HepG2 (cell line): ENCODE results near the gene FBLIM1. TPM values are rescaled to one million over a fixed set of nuclear protein-coding genes. Genes with fewer than 3 reads are reported as not detected.

Experiments used
- ARID2 ChIP-seq: sonication (generic); formaldehyde crosslinking; IDR thresholded peaks from 2 replicates; pipeline ENCODE4 v1.8.1; 2022; ENCODE audit warnings: mild to moderate bottlenecking, missing genetic modification reagents, borderline replicate concordance
- MTA3 ChIP-seq: sonication (generic); formaldehyde crosslinking; IDR thresholded peaks from 2 replicates; pipeline ENCODE4 v1.4.0; 2020; ENCODE audit warnings: missing genetic modification reagents
- RAD21 ChIP-seq: fragments of 450-650 bp; formaldehyde crosslinking; IDR thresholded peaks from 2 replicates; pipeline ENCODE4 v1.5.0; 2020; ENCODE audit warnings: mild to moderate bottlenecking
- REPIN1 ChIP-seq: sonication (generic); formaldehyde crosslinking; IDR thresholded peaks from 2 replicates; pipeline ENCODE4 v1.8.0; 2022; ENCODE audit warnings: missing genetic modification reagents, low read depth, mild to moderate bottlenecking, borderline replicate concordance
- SIX4 ChIP-seq: sonication (generic); formaldehyde crosslinking; IDR thresholded peaks from 2 replicates; pipeline ENCODE4 v1.4.0; 2020; ENCODE audit warnings: missing genetic modification reagents
- TAF1 ChIP-seq: sonication (generic); formaldehyde crosslinking; IDR thresholded peaks from 2 replicates; pipeline ENCODE4 v1.4.0; 2020; ENCODE audit warnings: missing genetic modification reagents
- YEATS4 ChIP-seq: sonication (generic); formaldehyde crosslinking; IDR thresholded peaks from 2 replicates; pipeline ENCODE4 v1.4.0; 2020; ENCODE audit warnings: missing genetic modification reagents, borderline replicate concordance
- ZKSCAN8 ChIP-seq: IDR thresholded peaks from 2 replicates; pipeline ENCODE4 v1.6.1; 2016; ENCODE audit warnings: borderline replicate concordance, missing genetic modification reagents, missing compliant biosample characterization
- ZNF264 ChIP-seq: sonication (generic); formaldehyde crosslinking; IDR thresholded peaks from 2 replicates; pipeline ENCODE4 v1.4.0; 2020; ENCODE audit warnings: missing genetic modification reagents
- ZNF446 ChIP-seq: sonication (generic); formaldehyde crosslinking; IDR thresholded peaks from 2 replicates; pipeline ENCODE4 v1.5.0; 2020; ENCODE audit warnings: mild to moderate bottlenecking, missing genetic modification reagents
- ZNF629 ChIP-seq: sonication (generic); formaldehyde crosslinking; conservative IDR thresholded peaks from 2 replicates; pipeline ENCODE4 v1.5.0; 2020; ENCODE audit warnings: missing genetic modification reagents
- ZNF670 ChIP-seq: sonication (generic); formaldehyde crosslinking; IDR thresholded peaks from 2 replicates; pipeline ENCODE4 v1.8.0; 2022; ENCODE audit warnings: mild to moderate bottlenecking, missing genetic modification reagents, borderline replicate concordance
- ZNF790 ChIP-seq: sonication (generic); formaldehyde crosslinking; IDR thresholded peaks from 2 replicates; pipeline ENCODE4 v1.8.0; 2022; ENCODE audit warnings: missing genetic modification reagents, mild to moderate bottlenecking, borderline replicate concordance
- polyA plus RNA-seq, 8 experiments: library from polyadenylated mRNA; depleted of rRNA in 3 of 8; stranded (reverse) in 7 of 8; unstranded in 1 of 8; fragments of >200 nt; fragmentation: Illumina TruSeq in 4 of 8; extraction: Trizol in 4 of 8; gene quantifications; 2 replicates each; pipeline versions ENCODE4 v1.2.1 to v1.2.3, GENCODE V29; 2011 to 2016; ENCODE audit warnings: low read depth in 4 of 8, missing spikeins in 1 of 8, mixed read lengths in 1 of 8; ENCODE audit not compliant: insufficient read depth in 1 of 8
- total RNA-seq, 5 experiments: library from RNA; depleted of rRNA; stranded (reverse); fragments of >200 nt; fragmentation: Illumina TruSeq; extraction: Trizol; gene quantifications; 2 replicates each; pipeline ENCODE4 v1.2.3, GENCODE V29; 2016; ENCODE audit warnings: low read depth in 1 of 5
- TF ChIP-seq, protein P1 (sequence below): sonication (generic); formaldehyde crosslinking; IDR thresholded peaks from 2 replicates; pipeline ENCODE4 v1.4.0; 2020; ENCODE audit warnings: missing genetic modification reagents, borderline replicate concordance
- TF ChIP-seq, protein P2 (sequence below): sonication (generic); formaldehyde crosslinking; IDR thresholded peaks from 2 replicates; pipeline ENCODE4 v1.4.0; 2020; ENCODE audit warnings: mild to moderate bottlenecking, missing genetic modification reagents, borderline replicate concordance
- TF ChIP-seq, protein P3 (sequence below): IDR thresholded peaks from 2 replicates; pipeline ENCODE4 v1.4.0; 2020; ENCODE audit warnings: mild to moderate bottlenecking, missing genetic modification reagents
- TF ChIP-seq, protein P4 (sequence below): sonication (generic); formaldehyde crosslinking; IDR thresholded peaks from 2 replicates; pipeline ENCODE4 v1.4.0; 2020; ENCODE audit warnings: mild to moderate bottlenecking, missing genetic modification reagents

The FBLIM1 gene
- total and polyA plus RNA-seq, 2 of the 13 experiments (the other 11 are each of a cell fraction or from before 2014, with no cell fraction given), result 10.6 to 23.0 TPM

DNA sequence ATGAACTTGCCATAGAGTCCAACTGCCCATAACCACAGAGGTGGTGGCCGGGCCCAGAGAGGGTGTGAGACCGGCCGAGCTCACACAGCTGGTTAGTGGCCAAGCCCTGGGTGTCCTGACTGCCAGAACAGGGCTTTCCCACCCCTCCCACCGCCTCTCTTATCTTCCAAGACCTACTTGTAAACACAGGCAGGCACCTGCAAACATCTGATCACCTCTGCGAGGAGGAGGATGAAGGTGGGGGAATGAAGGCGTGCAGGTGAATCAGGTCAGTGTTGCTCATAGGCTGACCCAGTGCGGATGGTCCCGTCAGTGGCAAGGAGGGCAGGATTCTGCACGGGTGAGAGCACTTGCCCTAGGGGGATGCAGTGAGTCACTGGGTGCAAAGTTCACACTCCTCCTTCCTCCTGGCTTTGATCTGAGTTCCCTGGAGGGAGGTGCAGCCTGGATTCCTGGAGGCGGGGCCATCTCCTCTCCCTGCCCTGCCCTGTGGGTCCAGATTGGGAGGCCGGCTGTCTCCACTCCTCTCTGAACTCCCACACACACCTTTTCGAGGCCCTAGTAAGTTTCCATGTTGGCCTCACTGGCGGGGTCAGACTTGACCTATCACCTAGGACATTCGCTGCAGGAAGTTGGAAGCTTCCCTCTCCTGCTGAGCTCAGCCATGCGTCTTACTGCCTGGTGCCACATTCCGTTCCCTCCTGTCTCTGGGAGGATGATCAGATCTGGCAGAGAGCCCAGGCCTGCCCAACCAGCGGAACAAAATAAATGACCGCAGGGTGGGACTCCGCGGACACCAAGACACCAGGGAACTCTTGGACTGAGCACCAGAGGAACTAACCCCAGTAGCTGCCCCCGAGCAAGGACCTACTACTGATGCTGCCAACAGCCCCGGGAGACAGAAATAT lies 41.6 kb downstream of the FBLIM1 start (continued):
- TF ChIP-seq, protein P1, sequence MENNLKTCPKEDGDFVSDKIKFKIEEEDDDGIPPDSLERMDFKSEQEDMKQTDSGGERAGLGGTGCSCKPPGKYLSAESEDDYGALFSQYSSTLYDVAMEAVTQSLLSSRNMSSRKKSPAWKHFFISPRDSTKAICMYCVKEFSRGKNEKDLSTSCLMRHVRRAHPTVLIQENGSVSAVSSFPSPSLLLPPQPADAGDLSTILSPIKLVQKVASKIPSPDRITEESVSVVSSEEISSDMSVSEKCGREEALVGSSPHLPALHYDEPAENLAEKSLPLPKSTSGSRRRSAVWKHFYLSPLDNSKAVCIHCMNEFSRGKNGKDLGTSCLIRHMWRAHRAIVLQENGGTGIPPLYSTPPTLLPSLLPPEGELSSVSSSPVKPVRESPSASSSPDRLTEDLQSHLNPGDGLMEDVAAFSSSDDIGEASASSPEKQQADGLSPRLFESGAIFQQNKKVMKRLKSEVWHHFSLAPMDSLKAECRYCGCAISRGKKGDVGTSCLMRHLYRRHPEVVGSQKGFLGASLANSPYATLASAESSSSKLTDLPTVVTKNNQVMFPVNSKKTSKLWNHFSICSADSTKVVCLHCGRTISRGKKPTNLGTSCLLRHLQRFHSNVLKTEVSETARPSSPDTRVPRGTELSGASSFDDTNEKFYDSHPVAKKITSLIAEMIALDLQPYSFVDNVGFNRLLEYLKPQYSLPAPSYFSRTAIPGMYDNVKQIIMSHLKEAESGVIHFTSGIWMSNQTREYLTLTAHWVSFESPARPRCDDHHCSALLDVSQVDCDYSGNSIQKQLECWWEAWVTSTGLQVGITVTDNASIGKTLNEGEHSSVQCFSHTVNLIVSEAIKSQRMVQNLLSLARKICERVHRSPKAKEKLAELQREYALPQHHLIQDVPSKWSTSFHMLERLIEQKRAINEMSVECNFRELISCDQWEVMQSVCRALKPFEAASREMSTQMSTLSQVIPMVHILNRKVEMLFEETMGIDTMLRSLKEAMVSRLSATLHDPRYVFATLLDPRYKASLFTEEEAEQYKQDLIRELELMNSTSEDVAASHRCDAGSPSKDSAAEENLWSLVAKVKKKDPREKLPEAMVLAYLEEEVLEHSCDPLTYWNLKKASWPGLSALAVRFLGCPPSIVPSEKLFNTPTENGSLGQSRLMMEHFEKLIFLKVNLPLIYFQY, result no peak
- peak; percentile 12; the same call in 1 of the 2 replicates for TF ChIP-seq TAF1 (CRISPR knock-in tag)
- TF ChIP-seq, protein P2, sequence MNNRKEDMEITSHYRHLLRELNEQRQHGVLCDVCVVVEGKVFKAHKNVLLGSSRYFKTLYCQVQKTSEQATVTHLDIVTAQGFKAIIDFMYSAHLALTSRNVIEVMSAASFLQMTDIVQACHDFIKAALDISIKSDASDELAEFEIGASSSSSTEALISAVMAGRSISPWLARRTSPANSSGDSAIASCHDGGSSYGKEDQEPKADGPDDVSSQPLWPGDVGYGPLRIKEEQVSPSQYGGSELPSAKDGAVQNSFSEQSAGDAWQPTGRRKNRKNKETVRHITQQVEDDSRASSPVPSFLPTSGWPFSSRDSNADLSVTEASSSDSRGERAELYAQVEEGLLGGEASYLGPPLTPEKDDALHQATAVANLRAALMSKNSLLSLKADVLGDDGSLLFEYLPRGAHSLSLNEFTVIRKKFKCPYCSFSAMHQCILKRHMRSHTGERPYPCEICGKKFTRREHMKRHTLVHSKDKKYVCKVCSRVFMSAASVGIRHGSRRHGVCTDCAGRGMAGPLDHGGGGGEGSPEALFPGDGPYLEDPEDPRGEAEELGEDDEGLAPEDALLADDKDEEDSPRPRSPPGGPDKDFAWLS (CRISPR knock-in tag), result no peak
- 0 out of 2 replicates have a peak, but pooled peaks have one; percentile 1 for TF ChIP-seq REPIN1 (CRISPR knock-in tag)
- TF ChIP-seq SIX4, result peak; percentile 58; the same call in 1 of the 2 replicates
- TF ChIP-seq, protein P3, sequence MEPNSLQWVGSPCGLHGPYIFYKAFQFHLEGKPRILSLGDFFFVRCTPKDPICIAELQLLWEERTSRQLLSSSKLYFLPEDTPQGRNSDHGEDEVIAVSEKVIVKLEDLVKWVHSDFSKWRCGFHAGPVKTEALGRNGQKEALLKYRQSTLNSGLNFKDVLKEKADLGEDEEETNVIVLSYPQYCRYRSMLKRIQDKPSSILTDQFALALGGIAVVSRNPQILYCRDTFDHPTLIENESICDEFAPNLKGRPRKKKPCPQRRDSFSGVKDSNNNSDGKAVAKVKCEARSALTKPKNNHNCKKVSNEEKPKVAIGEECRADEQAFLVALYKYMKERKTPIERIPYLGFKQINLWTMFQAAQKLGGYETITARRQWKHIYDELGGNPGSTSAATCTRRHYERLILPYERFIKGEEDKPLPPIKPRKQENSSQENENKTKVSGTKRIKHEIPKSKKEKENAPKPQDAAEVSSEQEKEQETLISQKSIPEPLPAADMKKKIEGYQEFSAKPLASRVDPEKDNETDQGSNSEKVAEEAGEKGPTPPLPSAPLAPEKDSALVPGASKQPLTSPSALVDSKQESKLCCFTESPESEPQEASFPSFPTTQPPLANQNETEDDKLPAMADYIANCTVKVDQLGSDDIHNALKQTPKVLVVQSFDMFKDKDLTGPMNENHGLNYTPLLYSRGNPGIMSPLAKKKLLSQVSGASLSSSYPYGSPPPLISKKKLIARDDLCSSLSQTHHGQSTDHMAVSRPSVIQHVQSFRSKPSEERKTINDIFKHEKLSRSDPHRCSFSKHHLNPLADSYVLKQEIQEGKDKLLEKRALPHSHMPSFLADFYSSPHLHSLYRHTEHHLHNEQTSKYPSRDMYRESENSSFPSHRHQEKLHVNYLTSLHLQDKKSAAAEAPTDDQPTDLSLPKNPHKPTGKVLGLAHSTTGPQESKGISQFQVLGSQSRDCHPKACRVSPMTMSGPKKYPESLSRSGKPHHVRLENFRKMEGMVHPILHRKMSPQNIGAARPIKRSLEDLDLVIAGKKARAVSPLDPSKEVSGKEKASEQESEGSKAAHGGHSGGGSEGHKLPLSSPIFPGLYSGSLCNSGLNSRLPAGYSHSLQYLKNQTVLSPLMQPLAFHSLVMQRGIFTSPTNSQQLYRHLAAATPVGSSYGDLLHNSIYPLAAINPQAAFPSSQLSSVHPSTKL (CRISPR knock-in tag), result peak; percentile 93
- no peak for TF ChIP-seq MTA3
- TF ChIP-seq ZNF790, result no peak; the same call in 1 of the 2 replicates
- peak; percentile 53; the same call in 1 of the 2 replicates for TF ChIP-seq YEATS4 (CRISPR knock-in tag)
- TF ChIP-seq RAD21 (CRISPR knock-in tag), result no peak
- TF ChIP-seq, protein P4, sequence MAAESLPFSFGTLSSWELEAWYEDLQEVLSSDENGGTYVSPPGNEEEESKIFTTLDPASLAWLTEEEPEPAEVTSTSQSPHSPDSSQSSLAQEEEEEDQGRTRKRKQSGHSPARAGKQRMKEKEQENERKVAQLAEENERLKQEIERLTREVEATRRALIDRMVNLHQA (CRISPR knock-in tag), result no peak
- TF ChIP-seq ZKSCAN8 (CRISPR knock-in tag), result 0 out of 2 replicates have a peak, but pooled peaks have one; percentile 49
- TF ChIP-seq ARID2, result 0 out of 2 replicates have a peak, but pooled peaks have one; percentile 47
- no peak for TF ChIP-seq ZNF629
- peak; percentile 76; the same call in 1 of the 2 replicates for TF ChIP-seq ZNF264
- 0 out of 2 replicates have a peak, but pooled peaks have one; percentile 23 for TF ChIP-seq ZNF446
- TF ChIP-seq ZNF670 (CRISPR knock-in tag), result peak; percentile 79; the same call in 1 of the 2 replicates
